Keratinocyte (primary cell): ENCODE data around the gene ACTN1.

Experiments
- EZH2 ChIP-seq: IDR thresholded peaks from one replicate; pipeline ENCODE4 v1.6.1; 2012; ENCODE audit warnings: inconsistent platforms, mild to moderate bottlenecking, low read length, moderate library complexity
- TF ChIP-seq, protein P1 (sequence below), 3 experiments: IDR thresholded peaks in 1 of 3; conservative IDR thresholded peaks in 1 of 3; optimal IDR thresholded peaks in 1 of 3; 2 replicates in 2 of 3; 3 replicates in 1 of 3; pipeline versions ENCODE3 to v1.5.1; 2011; ENCODE audit warnings: low read length in 3 of 3, mild to moderate bottlenecking in 3 of 3, moderate library complexity in 2 of 3, control low read depth in 1 of 3, inconsistent platforms in 1 of 3; ENCODE audit not compliant: insufficient read depth in 2 of 3; ENCODE audit errors: extremely low read depth in 1 of 3

DNA sequence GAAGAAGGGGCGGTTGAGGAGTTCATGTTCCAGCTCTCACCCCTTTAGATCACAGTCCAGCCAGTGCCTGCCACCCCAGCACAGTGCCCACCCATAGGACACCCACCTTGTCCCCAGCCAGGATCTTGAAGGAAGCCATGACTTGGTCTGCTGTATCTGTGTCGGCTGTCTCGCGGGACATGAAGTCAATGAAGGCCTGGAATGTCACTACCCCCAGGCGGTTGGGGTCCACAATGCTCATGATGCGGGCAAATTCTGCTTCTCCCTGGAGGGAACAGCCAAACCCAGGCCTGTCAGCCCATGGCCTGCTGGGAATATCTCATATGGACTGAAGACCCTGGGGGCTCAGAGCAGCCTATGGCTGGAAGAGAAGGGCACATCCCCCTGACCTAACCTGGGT, 102.1 kb downstream of the ACTN1 start:
- TF ChIP-seq, protein P1, sequence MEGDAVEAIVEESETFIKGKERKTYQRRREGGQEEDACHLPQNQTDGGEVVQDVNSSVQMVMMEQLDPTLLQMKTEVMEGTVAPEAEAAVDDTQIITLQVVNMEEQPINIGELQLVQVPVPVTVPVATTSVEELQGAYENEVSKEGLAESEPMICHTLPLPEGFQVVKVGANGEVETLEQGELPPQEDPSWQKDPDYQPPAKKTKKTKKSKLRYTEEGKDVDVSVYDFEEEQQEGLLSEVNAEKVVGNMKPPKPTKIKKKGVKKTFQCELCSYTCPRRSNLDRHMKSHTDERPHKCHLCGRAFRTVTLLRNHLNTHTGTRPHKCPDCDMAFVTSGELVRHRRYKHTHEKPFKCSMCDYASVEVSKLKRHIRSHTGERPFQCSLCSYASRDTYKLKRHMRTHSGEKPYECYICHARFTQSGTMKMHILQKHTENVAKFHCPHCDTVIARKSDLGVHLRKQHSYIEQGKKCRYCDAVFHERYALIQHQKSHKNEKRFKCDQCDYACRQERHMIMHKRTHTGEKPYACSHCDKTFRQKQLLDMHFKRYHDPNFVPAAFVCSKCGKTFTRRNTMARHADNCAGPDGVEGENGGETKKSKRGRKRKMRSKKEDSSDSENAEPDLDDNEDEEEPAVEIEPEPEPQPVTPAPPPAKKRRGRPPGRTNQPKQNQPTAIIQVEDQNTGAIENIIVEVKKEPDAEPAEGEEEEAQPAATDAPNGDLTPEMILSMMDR (optimal IDR thresholded peaks at IDR 0.05 in 1 of 3, IDR thresholded peaks at IDR 0.05 in 1 of 3, conservative IDR thresholded peaks at IDR 0.05 in 1 of 3; ENCODE audit: extremely low read depth in 1 of 3, insufficient read depth in 2 of 3, low read length in 3 of 3), result no peak
- no peak for TF ChIP-seq EZH2
